HepG2 (cell line): Measurements from ENCODE around the gene MACROH2A1. TPM values are rescaled to one million over a fixed set of nuclear protein-coding genes. Genes with fewer than 3 reads are reported as not detected.

Source experiments
- CAMTA2 ChIP-seq: sonication (generic); formaldehyde crosslinking; IDR thresholded peaks from 2 replicates; pipeline ENCODE4 v1.4.0; 2020; ENCODE audit warnings: mild to moderate bottlenecking, missing genetic modification reagents, borderline replicate concordance
- CSRNP1 ChIP-seq: sonication (generic); formaldehyde crosslinking; IDR thresholded peaks from 2 replicates; pipeline ENCODE4 v1.8.1; 2023; ENCODE audit warnings: mild to moderate bottlenecking, missing genetic modification reagents
- FOXA3 ChIP-seq: IDR thresholded peaks from 2 replicates; pipeline ENCODE4 v1.6.1; 2016; ENCODE audit warnings: missing genetic modification reagents, missing compliant biosample characterization
- GABPA ChIP-seq, 2 experiments: IDR thresholded peaks; 2 replicates each; pipeline ENCODE4 v1.6.1; 2011 to 2016; ENCODE audit warnings: low read depth in 2 of 2, low read length in 1 of 2, missing biosample characterization in 1 of 2, missing genetic modification characterization in 1 of 2
- IKZF5 ChIP-seq: IDR thresholded peaks from 2 replicates; pipeline ENCODE4 v1.6.1; 2018; ENCODE audit warnings: missing genetic modification reagents, mild to moderate bottlenecking, missing compliant biosample characterization
- IRX3 ChIP-seq: sonication (generic); formaldehyde crosslinking; IDR thresholded peaks from 2 replicates; pipeline ENCODE4 v1.8.1; 2023; ENCODE audit warnings: mild to moderate bottlenecking, low read depth, missing genetic modification reagents, borderline replicate concordance
- KAT2B ChIP-seq: fragments of 150-350 bp; IDR thresholded peaks from 2 replicates; pipeline ENCODE4 v1.6.1; 2014; ENCODE audit warnings: low read depth, low read length, borderline replicate concordance
- KLF16 ChIP-seq, 2 experiments: sonication (generic) in 1 of 2; formaldehyde crosslinking in 1 of 2; IDR thresholded peaks; 2 replicates each; pipeline versions ENCODE4 v1.6.1 to v1.8.0; 2016 to 2023; ENCODE audit warnings: missing genetic modification reagents in 2 of 2, missing compliant biosample characterization in 1 of 2
- NFRKB ChIP-seq: fragments of 450-650 bp; IDR thresholded peaks from 2 replicates; pipeline ENCODE4 v1.6.1; 2017
- RFX5 ChIP-seq: IDR thresholded peaks from 2 replicates; pipeline ENCODE4 v1.6.1; 2011; ENCODE audit warnings: low read depth, low read length, improper control_type of control experiment
- RXRA ChIP-seq: sonication (generic); formaldehyde crosslinking; IDR thresholded peaks from 2 replicates; pipeline ENCODE4 v1.5.1; 2020; ENCODE audit warnings: missing genetic modification reagents
- TP53 ChIP-seq: sonication (generic); formaldehyde crosslinking; conservative IDR thresholded peaks from 2 replicates; pipeline ENCODE4 v1.4.0; 2020; ENCODE audit warnings: missing genetic modification reagents
- ZFP41 ChIP-seq: sonication (generic); formaldehyde crosslinking; IDR thresholded peaks from 2 replicates; pipeline ENCODE4 v1.4.0; 2020; ENCODE audit warnings: mild to moderate bottlenecking, missing genetic modification reagents, borderline replicate concordance
- ZGPAT ChIP-seq: IDR thresholded peaks from 2 replicates; pipeline ENCODE4 v1.6.1; 2016; ENCODE audit warnings: mild to moderate bottlenecking
- ZNF430 ChIP-seq: sonication (generic); formaldehyde crosslinking; IDR thresholded peaks from 2 replicates; pipeline ENCODE4 v1.9.0; 2021; ENCODE audit warnings: mild to moderate bottlenecking, missing genetic modification reagents
- ZNF646 ChIP-seq: sonication (generic); formaldehyde crosslinking; IDR thresholded peaks from 2 replicates; pipeline ENCODE4 v1.9.0; 2021; ENCODE audit warnings: mild to moderate bottlenecking, missing genetic modification reagents
- ZNF766 ChIP-seq: sonication (generic); formaldehyde crosslinking; IDR thresholded peaks from 2 replicates; pipeline ENCODE4 v1.5.0; 2020; ENCODE audit warnings: missing genetic modification reagents, borderline replicate concordance
- polyA plus RNA-seq, 8 experiments: library from polyadenylated mRNA; depleted of rRNA in 3 of 8; stranded (reverse) in 7 of 8; unstranded in 1 of 8; fragments of >200 nt; fragmentation: Illumina TruSeq in 4 of 8; extraction: Trizol in 4 of 8; gene quantifications; 2 replicates each; pipeline versions ENCODE4 v1.2.1 to v1.2.3, GENCODE V29; 2011 to 2016; ENCODE audit warnings: low read depth in 4 of 8, missing spikeins in 1 of 8, mixed read lengths in 1 of 8; ENCODE audit not compliant: insufficient read depth in 1 of 8
- total RNA-seq, 5 experiments: library from RNA; depleted of rRNA; stranded (reverse); fragments of >200 nt; fragmentation: Illumina TruSeq; extraction: Trizol; gene quantifications; 2 replicates each; pipeline ENCODE4 v1.2.3, GENCODE V29; 2016; ENCODE audit warnings: low read depth in 1 of 5

The MACROH2A1 gene
- total and polyA plus RNA-seq, 2 of the 13 experiments (the other 11 are each of a cell fraction or from before 2014, with no cell fraction given): 69.1 to 158 TPM

- peak in 1 of 2 experiments; percentile 43; a peak in 2 of 4 replicates for TF ChIP-seq KLF16 (CRISPR knock-in tag; IDR thresholded peaks at IDR 0.05)
- peak; percentile 86 for TF ChIP-seq RXRA
- TF ChIP-seq ZFP41: no peak
- TF ChIP-seq TP53 (CRISPR knock-in tag): 0 out of 2 replicates have a peak, but pooled peaks have one; percentile 38
- TF ChIP-seq RFX5: no peak
- TF ChIP-seq ZNF430 (CRISPR knock-in tag): peak; percentile 17; the same call in 1 of the 2 replicates
- TF ChIP-seq ZNF646 (CRISPR knock-in tag): no peak
- peak; percentile 34; the same call in 1 of the 2 replicates for TF ChIP-seq IKZF5
- TF ChIP-seq ZNF766 (CRISPR knock-in tag): peak; percentile 60; the same call in 1 of the 2 replicates
- no peak for TF ChIP-seq NFRKB
- 0 out of 2 replicates have a peak, but pooled peaks have one; percentile 5 for TF ChIP-seq CAMTA2 (CRISPR knock-in tag)
- peak; percentile 87 for TF ChIP-seq GABPA (IDR thresholded peaks at IDR 0.05; ENCODE audit: low read depth, low read length)
- peak; percentile 81 for TF ChIP-seq GABPA (CRISPR knock-in tag; IDR thresholded peaks at IDR 0.05; ENCODE audit: low read depth)
- no peak for TF ChIP-seq KAT2B
- 0 out of 2 replicates have a peak, but pooled peaks have one; percentile 3 for TF ChIP-seq IRX3
- TF ChIP-seq CSRNP1 (CRISPR knock-in tag): no peak
- peak; percentile 18; the same call in 1 of the 2 replicates for TF ChIP-seq ZGPAT (CRISPR knock-in tag)
- TF ChIP-seq FOXA3 (CRISPR knock-in tag): peak; percentile 59
Measured at GRCh38 chr5:135398855-135399793, at the start of gene MACROH2A1 (continued).
